Measurements from ENCODE around the gene SV2A.
A peak's percentile ranks its signal among the peaks of the same experiment; 100 is the strongest.

Gene SV2A

GRCh38 chr1:149931212-149931790 is 13.7 kb upstream of the SV2A start:
- no peak overlapping the region for H3K4me3 ChIP-seq (ENCODE audit: low read depth, low read length)

- no peak overlapping the region for H3K4me3 ChIP-seq (ENCODE audit: low read depth, low read length)
Measured at GRCh38 chr1:149929856-149930255, 12.2 kb upstream of the SV2A start.

- H3K4me3 ChIP-seq (ENCODE audit: low read depth, low read length): peak overlapping the region; percentile 92
Measured at GRCh38 chr1:149928401-149928724, 10.7 kb upstream of the SV2A start.

GRCh38 chr1:149927563-149928400 is 10.1 kb upstream of the SV2A start, which contains the start of gene SF3B4:
SF3B4 (minus strand) TSS chr1:149927803; CDS start chr1:149927759, 44 bp downstream.
- H3K4me3 ChIP-seq (ENCODE audit: low read depth, low read length): peak within 1 kb of the TSS; percentile 92

- H3K4me3 ChIP-seq (ENCODE audit: low read depth, low read length): peak overlapping the region; percentile 92
Measured at GRCh38 chr1:149927056-149927562, 9.5 kb upstream of the SV2A start.

- no peak overlapping the region for H3K4me3 ChIP-seq (ENCODE audit: low read depth, low read length)
Measured at GRCh38 chr1:149926296-149926695, 8.7 kb upstream of the SV2A start.

GRCh38 chr1:149925751-149926150 is 8.1 kb upstream of the SV2A start:
- H3K4me3 ChIP-seq (ENCODE audit: low read depth, low read length): no peak overlapping the region

GRCh38 chr1:149925345-149925744 is 7.7 kb upstream of the SV2A start:
- H3K4me3 ChIP-seq (ENCODE audit: low read depth, low read length): no peak overlapping the region

GRCh38 chr1:149923626-149924025 is 6.0 kb upstream of the SV2A start:
- H3K4me3 ChIP-seq (ENCODE audit: low read depth, low read length): no peak overlapping the region

GRCh38 chr1:149916898-149917252 is 769 bp downstream of the SV2A start:
- H3K4me3 ChIP-seq (ENCODE audit: low read depth, low read length): peak overlapping the region; percentile 76

- H3K4me3 ChIP-seq (ENCODE audit: low read depth, low read length): peak overlapping the region; percentile 76
Measured at GRCh38 chr1:149916193-149916897, 1.3 kb downstream of the SV2A start.

GRCh38 chr1:149915429-149916192 is 2.0 kb downstream of the SV2A start:
- no peak overlapping the region for H3K4me3 ChIP-seq (ENCODE audit: low read depth, low read length)

- no peak overlapping the region for H3K4me3 ChIP-seq (ENCODE audit: low read depth, low read length)
Measured at GRCh38 chr1:149914545-149914944, 3.1 kb downstream of the SV2A start.

- H3K4me3 ChIP-seq (ENCODE audit: low read depth, low read length): no peak overlapping the region
Measured at GRCh38 chr1:149906570-149907075, 11.0 kb downstream of the SV2A start.

- no peak overlapping the region for H3K4me3 ChIP-seq (ENCODE audit: low read depth, low read length)
Measured at GRCh38 chr1:149903836-149904491, 13.7 kb downstream of the SV2A start.

GRCh38 chr1:149899460-149900284 is 18.0 kb downstream of the SV2A start, which contains the start of gene BOLA1:
BOLA1 (plus strand) TSS chr1:149899568; CDS start chr1:149900060, 492 bp downstream.
- peak within 1 kb of the TSS; percentile 51 for H3K4me3 ChIP-seq (ENCODE audit: low read depth, low read length)

- H3K4me3 ChIP-seq (ENCODE audit: low read depth, low read length): no peak overlapping the region
Measured at GRCh38 chr1:149896575-149896974, 21.1 kb downstream of the SV2A start.

GRCh38 chr1:149888999-149889289 is 28.7 kb downstream of the SV2A start:
- H3K4me3 ChIP-seq (ENCODE audit: low read depth, low read length): peak overlapping the region; percentile 50

GRCh38 chr1:149888247-149888998 is 29.2 kb downstream of the SV2A start:
- H3K4me3 ChIP-seq (ENCODE audit: low read depth, low read length): peak overlapping the region; percentile 50
